NCI-H2029 (cell line): Measurements from ENCODE around the gene VAV2.

Experiments used
- DNase-seq: peaks from one replicate; lab custom pipeline; 2025; lab: John Stamatoyannopoulos, UW

Gene VAV2

GRCh38 chr9:133727876-133728441 lies 264.2 kb downstream of the VAV2 start:
- DNase-seq = no peak

- DNase-seq = no peak
Observed at GRCh38 chr9:133727277-133727875, 264.7 kb downstream of the VAV2 start.

GRCh38 chr9:133726401-133727276 lies 265.5 kb downstream of the VAV2 start:
- peak; percentile 66 for DNase-seq

- DNase-seq = no peak
Observed at GRCh38 chr9:133725886-133726285, 266.2 kb downstream of the VAV2 start.

DNA sequence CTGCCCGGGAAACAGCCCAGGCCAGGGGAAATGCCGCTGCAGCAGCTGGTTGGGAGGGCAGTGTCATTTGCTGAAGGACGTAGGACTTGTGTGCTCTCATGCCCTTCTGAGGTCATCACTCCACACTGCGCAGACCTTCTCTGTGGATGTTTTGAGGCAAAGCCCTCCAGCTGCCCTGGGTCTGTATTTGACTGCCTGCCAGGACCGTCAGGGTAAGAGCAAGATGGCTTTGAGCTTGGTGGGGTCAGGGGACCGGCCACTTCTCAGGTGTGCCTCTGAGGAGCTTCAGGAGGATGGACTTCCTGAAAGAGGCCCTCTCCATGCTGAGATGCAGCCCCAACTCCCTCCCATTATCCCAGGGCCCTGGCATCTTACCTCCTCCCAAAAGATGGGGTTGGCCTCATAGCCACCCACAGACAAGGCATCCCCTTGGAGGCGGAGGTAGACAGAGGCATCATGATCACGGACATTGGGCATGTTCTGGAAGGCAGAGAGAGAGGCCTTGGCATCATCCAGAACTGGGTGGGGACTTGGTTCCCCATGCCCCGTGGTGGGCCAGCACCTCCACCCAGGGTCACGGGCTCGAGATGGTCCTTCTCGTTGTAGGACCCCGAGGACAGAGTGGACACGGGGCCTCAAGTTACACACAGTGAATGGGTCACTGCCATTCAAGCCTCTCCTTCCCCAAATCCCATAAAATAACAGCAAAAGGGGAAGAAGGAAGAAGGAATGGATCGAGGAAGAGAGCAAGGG lies 273.4 kb downstream of the VAV2 start:
- DNase-seq = no peak

GRCh38 chr9:133717113-133718031 lies 274.8 kb downstream of the VAV2 start:
- DNase-seq = no peak

DNA sequence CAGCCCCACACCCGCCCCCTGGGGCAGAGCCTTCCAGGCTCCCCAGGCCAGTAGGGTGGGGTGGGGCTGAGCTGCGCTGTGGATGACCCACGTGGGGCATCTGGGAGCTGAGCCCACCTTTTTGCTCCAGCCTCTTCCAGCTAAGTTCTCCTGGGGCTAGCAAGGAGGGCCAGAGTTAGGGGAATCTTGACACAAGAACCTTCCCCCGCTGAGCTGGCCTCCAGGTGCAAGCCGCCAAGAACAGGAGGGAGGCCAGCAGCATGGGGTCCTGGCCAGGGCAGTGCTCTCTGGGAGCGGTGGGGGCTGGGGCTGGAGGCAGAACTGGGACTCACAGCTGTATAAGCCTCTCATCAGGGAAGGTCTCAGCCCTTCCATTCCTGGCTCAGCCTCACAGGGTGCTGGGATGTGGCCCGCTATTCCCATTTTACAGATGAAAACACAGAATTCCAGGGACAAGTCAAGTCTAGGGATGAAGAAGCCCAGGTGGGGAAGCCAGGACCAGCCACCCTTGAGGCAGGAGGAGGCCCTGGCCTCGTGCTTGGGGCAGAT lies 275.5 kb downstream of the VAV2 start:
- DNase-seq = no peak

- DNase-seq = no peak
Observed at GRCh38 chr9:133715866-133716563, 276.1 kb downstream of the VAV2 start.

DNA sequence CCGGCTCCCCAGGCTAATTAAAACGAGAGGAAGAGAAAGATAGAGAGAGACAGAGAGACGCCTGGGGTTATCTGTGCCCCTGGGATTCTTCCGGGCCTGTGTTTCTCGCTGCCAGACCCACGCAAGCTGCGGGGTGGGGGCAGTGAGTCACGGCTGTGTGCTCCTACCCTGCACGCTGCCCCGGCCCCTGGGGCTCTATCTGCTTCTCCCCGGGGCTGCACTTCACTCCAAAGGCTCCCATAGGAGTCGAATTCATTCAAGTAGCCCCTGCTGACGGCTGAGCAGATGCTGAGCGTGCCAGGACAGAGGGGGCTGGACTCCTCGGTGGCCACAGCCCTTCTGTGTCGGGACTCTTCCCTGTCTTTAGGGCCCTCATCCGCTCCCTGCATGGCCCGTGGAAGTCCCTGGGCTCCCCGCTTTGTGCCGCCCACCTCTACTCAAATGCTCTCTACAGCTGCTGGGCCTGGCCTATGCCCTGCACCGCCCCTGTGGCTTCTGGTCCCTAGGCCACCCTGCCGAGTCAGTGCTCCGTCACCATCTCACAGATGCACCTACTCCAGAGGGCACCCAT lies 276.7 kb downstream of the VAV2 start:
- no peak for DNase-seq

GRCh38 chr9:133714606-133715294 lies 277.4 kb downstream of the VAV2 start:
- DNase-seq = no peak

DNA sequence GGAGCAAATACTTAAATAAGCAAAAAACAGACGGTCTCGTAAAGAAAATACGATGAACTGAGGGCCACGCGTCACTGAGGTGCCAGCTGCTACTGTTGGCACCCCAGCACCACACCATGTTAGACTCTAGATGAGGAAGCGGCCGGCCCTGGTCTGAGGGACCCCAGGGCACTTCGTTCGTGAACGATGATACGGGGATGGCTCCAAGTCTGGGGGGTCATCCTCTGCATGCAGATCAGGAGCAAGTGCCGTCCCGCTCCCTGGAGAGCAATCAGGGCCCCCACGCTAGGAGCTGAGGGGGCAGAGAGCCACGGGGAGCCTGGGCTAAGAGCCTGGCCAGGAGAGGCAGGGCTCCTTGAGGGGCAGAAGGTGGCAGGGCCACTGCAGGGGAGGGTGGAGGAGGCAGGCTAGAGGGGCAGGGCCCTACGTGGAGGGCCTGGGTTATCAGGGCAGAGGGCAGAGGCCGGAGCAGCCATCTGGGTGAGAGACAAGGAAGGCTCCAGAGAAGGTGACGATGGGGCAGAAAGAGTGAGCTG lies 278.1 kb downstream of the VAV2 start:
- no peak for DNase-seq

GRCh38 chr9:133713150-133713959 lies 278.8 kb downstream of the VAV2 start:
- DNase-seq = no peak

DNA sequence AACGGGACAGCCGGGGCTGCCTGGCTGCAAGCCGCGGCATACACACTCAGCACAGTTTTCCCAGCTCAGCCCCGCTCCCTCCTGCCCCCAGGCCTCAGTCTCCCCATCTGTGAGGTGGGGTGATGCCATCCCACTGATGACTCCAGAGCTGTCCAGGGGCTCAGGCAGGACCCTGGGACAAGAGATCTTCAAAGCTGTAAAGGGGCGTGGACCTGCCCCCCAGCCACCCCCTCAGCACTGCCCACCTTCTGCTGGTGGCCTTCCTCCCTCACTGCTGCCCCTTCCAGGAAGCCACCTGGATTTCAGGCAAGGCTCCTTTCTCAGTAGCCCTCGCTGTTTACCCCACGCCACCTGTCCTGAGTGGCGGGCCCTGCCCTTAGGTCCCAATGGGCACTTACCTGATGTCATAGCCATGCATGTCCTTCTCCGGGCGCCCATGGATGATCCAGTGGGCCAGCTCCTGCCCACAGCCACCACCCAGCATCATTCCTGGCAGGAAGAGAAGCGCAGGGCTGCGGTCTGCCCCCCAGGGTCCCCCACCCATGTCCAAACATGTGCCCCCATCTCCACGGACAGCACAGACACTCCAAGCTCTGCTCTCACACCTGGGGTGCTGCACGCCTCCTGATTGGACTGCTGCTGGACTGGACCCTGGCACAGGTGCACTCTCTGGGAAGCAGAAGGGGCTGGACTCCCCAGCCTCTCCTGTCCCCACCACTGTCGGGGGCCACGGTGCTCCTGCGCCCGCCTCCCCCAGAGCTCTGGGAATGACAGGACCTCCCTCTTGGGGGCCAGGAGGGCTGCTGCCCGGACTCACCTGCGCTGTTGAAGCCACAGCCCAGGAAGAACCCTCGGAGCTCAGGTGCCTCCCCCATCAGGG lies 279.7 kb downstream of the VAV2 start:
- DNase-seq = no peak
